PC-9 (cell line): ENCODE results near the gene LHX1. TPM values are rescaled to one million over a fixed set of nuclear protein-coding genes. Genes with fewer than 3 reads are reported as not detected.

Experiments used
- BruUV-seq: library from RNA; stranded (reverse); fragments of 400-500 nt; replicated peaks from 2 replicates; lab custom pipeline; 2021; lab: Mats Ljungman, UMichigan
- CTCF ChIA-PET: fragments of 300-600 bp; sonication (Branson Sonifier 250); formaldehyde crosslinking; loops from one replicate; lab custom pipeline; 2022; ENCODE audit warnings: antibody characterized with exemption; lab: Charles Lee
- POLR2A ChIA-PET: fragments of 300-600 bp; sonication (Branson Sonifier 250); formaldehyde crosslinking; loops from one replicate; lab custom pipeline; 2022; ENCODE audit warnings: antibody characterized with exemption; ENCODE audit not compliant: unreplicated experiment; lab: Charles Lee
- DNase-seq, 2 experiments: peaks; one replicate each; pipeline versions ENCODE4 v3.0.0 to v3.0.0-alpha.2; 2015 to 2022; ENCODE audit warnings: mixed read lengths in 1 of 2
- H2AFZ ChIP-seq: fragments of 200-600 bp; sonication (generic); 2 replicates; pipeline ENCODE4 v1.8.1; 2017; ENCODE audit warnings: antibody characterized with exemption
- H3F3A ChIP-seq: fragments of 200-600 bp; sonication (generic); 2 replicates; pipeline ENCODE4 v1.8.1; 2017; ENCODE audit warnings: antibody characterized with exemption, mild to moderate bottlenecking, low read depth; ENCODE audit not compliant: insufficient read depth
- H3K27ac ChIP-seq: fragments of 200-600 bp; sonication (generic); 2 replicates; pipeline ENCODE4 v1.6.1; 2016; ENCODE audit warnings: mixed run types
- H3K27me3 ChIP-seq: fragments of 200-600 bp; sonication (generic); 2 replicates; pipeline ENCODE4 v1.6.1; 2016; ENCODE audit warnings: low read depth, mixed run types; ENCODE audit not compliant: insufficient read depth
- H3K36me3 ChIP-seq: fragments of 200-600 bp; sonication (generic); 2 replicates; pipeline ENCODE4 v1.6.1; 2016; ENCODE audit warnings: low read depth, mixed run types
- H3K4me1 ChIP-seq: fragments of 200-600 bp; sonication (generic); replicated peaks from 2 replicates; pipeline ENCODE4 v1.6.1; 2016; ENCODE audit warnings: mixed run types; ENCODE audit not compliant: insufficient read depth
- H3K4me2 ChIP-seq: fragments of 200-600 bp; sonication (generic); 2 replicates; pipeline ENCODE4 v1.6.1; 2017; ENCODE audit warnings: mixed run types
- H3K4me3 ChIP-seq: fragments of 200-600 bp; sonication (generic); 2 replicates; pipeline ENCODE4 v1.6.1; 2016; ENCODE audit warnings: mixed run types
- H3K79me2 ChIP-seq: fragments of 200-600 bp; sonication (generic); 2 replicates; pipeline ENCODE4 v1.6.1; 2017; ENCODE audit warnings: low read depth, mixed run types
- H3K9me2 ChIP-seq: fragments of 200-600 bp; sonication (generic); 2 replicates; pipeline ENCODE4 v1.8.1; 2017; ENCODE audit warnings: mild to moderate bottlenecking; ENCODE audit not compliant: insufficient read depth
- H3K9me3 ChIP-seq: fragments of 200-600 bp; sonication (generic); 2 replicates; pipeline ENCODE4 v1.8.1; 2016; ENCODE audit warnings: low read depth; ENCODE audit not compliant: insufficient read depth
- H4K20me1 ChIP-seq: fragments of 200-600 bp; sonication (generic); 2 replicates; pipeline ENCODE4 v1.8.1; 2017; ENCODE audit not compliant: insufficient read depth
- EZH2 ChIP-seq: fragments of 200-600 bp; sonication (generic); IDR thresholded peaks from 2 replicates; pipeline ENCODE4 v1.8.0; 2017; ENCODE audit warnings: antibody characterized with exemption, low read depth
- intact Hi-C: fragments of 100-400 bp; cut with micrococcal nuclease; formaldehyde crosslinking; loops from one replicate; pipeline ENCODE4 v1.10.0; 2022; ENCODE audit not compliant: unreplicated experiment
- total RNA-seq: library from RNA; stranded (reverse); gene quantifications from 2 replicates; pipeline ENCODE4 v1.2.3, GENCODE V29; 2021
- TF ChIP-seq, protein P1 (sequence below): fragments of 200-600 bp; sonication (generic); conservative IDR thresholded peaks from 2 replicates; pipeline ENCODE4 v1.6.1; 2017; ENCODE audit warnings: mixed run types, antibody characterized with exemption, mild to moderate bottlenecking, moderate library complexity

LHX1 gene
- total RNA-seq, 1 experiment from 2014 or later, result 12.3 TPM

DNA sequence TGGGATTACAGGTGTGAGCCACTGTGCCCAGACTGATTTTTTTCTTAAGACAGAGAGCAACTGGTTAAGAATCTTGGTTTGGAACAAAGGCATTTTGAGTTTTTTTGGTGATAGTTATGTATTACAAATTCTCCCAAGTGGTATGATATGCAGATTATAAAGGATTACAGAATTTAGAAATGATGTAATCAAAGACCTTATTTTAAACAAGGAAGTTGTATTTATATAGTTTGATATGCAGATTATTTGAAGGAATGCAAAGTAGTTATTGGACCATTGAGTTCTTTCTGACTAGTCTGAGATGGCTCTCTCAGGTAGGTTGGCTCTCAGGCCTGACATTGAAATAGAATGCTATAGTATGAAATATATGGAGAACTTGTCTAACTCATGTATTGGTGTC, 46.3 kb downstream of the LHX1 start:
- no peak overlapping the region for H3K4me3 ChIP-seq
- no peak overlapping the region for H3K4me2 ChIP-seq
- no peaks in the 10 kb centered on the region for H3K9me2 ChIP-seq
- intact Hi-C loops, result no loop called here
- no TSS peak for BruUV-seq
- H3K27ac ChIP-seq, result no peak overlapping the region
- H3K4me1 ChIP-seq, result no peaks in the 10 kb centered on the region; the same call in 1 of the 2 replicates
- no peaks in the 10 kb centered on the region for H3K27me3 ChIP-seq
- peaks cover 10% of the 10 kb centered on the region; the same call in 1 of the 2 replicates for H3K36me3 ChIP-seq
- no peak for DNase-seq
- peaks cover 16% of the 10 kb centered on the region for H3F3A ChIP-seq
- H4K20me1 ChIP-seq, result peaks cover 13% of the 10 kb centered on the region
- TF ChIP-seq, protein P1, sequence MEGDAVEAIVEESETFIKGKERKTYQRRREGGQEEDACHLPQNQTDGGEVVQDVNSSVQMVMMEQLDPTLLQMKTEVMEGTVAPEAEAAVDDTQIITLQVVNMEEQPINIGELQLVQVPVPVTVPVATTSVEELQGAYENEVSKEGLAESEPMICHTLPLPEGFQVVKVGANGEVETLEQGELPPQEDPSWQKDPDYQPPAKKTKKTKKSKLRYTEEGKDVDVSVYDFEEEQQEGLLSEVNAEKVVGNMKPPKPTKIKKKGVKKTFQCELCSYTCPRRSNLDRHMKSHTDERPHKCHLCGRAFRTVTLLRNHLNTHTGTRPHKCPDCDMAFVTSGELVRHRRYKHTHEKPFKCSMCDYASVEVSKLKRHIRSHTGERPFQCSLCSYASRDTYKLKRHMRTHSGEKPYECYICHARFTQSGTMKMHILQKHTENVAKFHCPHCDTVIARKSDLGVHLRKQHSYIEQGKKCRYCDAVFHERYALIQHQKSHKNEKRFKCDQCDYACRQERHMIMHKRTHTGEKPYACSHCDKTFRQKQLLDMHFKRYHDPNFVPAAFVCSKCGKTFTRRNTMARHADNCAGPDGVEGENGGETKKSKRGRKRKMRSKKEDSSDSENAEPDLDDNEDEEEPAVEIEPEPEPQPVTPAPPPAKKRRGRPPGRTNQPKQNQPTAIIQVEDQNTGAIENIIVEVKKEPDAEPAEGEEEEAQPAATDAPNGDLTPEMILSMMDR, result no peak
- TF ChIP-seq EZH2, result no peak
- POLR2A ChIA-PET, result no interaction called here
- peaks cover 61% of the 10 kb centered on the region for H3K79me2 ChIP-seq
- H2AFZ ChIP-seq, result no peak overlapping the region
- no peaks in the 10 kb centered on the region for H3K9me3 ChIP-seq
- CTCF ChIA-PET, result no interaction called here

DNA sequence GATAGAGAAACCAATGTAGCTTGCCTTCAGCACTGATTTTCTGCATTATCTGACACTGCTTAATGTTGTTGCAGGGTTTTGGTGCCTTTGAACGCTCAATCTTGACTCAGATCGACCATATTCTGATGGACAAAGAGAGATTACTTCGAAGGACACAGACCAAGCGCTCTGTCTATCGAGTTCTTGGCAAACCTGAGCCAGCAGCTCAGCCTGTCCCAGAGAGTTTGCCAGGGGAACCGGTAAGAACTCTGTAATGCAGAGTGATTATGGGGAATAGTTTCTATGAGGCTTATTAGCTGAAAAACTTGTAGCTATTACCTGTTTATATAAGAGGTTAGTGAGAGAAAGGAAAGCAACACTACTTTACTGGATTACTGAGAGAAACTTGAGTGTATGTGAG, 51.9 kb downstream of the LHX1 start:
- ChIA-PET POLR2A (no interaction called here), CTCF (interaction anchor here (0.5 kb wide), 1 partner anchor 1032 kb away, joined by 3 read pairs; no protein-coding TSS in a partner anchor)
- Histone ChIP-seq H3K27ac (no peak overlapping the region), H4K20me1 (no peaks in the 10 kb centered on the region; the same call in 1 of the 2 replicates), H3K36me3 (peaks cover 30% of the 10 kb centered on the region; the same call in 1 of the 2 replicates), H3K4me3 (no peak overlapping the region), H3K79me2 (peaks cover 9% of the 10 kb centered on the region; the same call in 1 of the 2 replicates), H2AFZ (no peak overlapping the region), H3K9me2 (no peaks in the 10 kb centered on the region), H3K9me3 (no peaks in the 10 kb centered on the region), H3K27me3 (no peaks in the 10 kb centered on the region), H3K4me1 (no peaks in the 10 kb centered on the region), H3F3A (peaks cover 21% of the 10 kb centered on the region), H3K4me2 (no peak overlapping the region)
- TF ChIP-seq EZH2, result no peak
- TF ChIP-seq, protein P1, result no peak
- BruUV-seq, result no TSS peak
- intact Hi-C loops, result no loop called here
- DNase-seq, result no peak

DNA sequence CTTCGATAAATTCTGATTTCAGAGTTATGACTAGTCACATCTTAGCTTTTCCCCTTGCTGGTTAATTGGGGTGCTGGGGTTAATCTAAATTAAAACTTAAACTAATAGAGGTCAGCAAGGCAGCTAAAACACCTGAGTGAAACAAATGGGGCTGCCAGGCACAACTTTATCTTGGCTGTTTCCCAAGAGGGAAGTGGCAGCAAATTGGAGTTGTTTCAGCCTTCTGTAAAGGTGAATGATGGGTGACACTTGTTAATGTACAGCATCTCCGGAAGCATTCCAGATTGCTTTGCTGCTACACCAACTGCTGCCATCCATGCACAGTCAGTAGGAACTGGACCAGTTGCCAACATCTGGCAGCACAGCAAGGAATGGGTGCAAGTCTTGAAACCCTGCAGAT, 55.4 kb downstream of the LHX1 start:
- Histone ChIP-seq H3F3A (peaks cover 18% of the 10 kb centered on the region), H2AFZ (no peak overlapping the region), H3K4me2 (no peak overlapping the region), H3K4me1 (no peaks in the 10 kb centered on the region), H3K79me2 (peaks cover 3% of the 10 kb centered on the region; the same call in 1 of the 2 replicates), H3K4me3 (no peak overlapping the region), H3K9me3 (no peaks in the 10 kb centered on the region), H3K9me2 (no peaks in the 10 kb centered on the region), H4K20me1 (peaks cover 7% of the 10 kb centered on the region; the same call in 1 of the 2 replicates), H3K27me3 (no peaks in the 10 kb centered on the region), H3K27ac (no peak overlapping the region), H3K36me3 (peaks cover 49% of the 10 kb centered on the region)
- no TSS peak for BruUV-seq
- TF ChIP-seq, protein P1, result no peak
- no peak for TF ChIP-seq EZH2
- intact Hi-C loops, result no loop called here
- DNase-seq, result no peak
- POLR2A ChIA-PET, result interaction anchor here (0.7 kb wide), 1 partner anchor 99 kb away, joined by 12 read pairs; no protein-coding TSS in a partner anchor
- CTCF ChIA-PET, result no interaction called here
